Peyer's patch (tissue), 4 donors: ENCODE results near the gene FTO. TPM values are rescaled to one million over a fixed set of nuclear protein-coding genes. Genes with fewer than 3 reads are reported as not detected.

ENCODE experiments used
- DNase-seq, 3 donors: peaks; one replicate each; pipeline ENCODE4 v3.0.0-alpha.2; 2017 to 2019
- H3K27ac ChIP-seq, 4 donors: fragments of 200-600 bp; sonication (generic); one replicate each; pipeline ENCODE4 v1.5.1; 2016 to 2019
- H3K27me3 ChIP-seq, 2 donors: fragments of 200-600 bp; sonication (generic); one replicate each; pipeline ENCODE4 v1.5.1; 2019
- H3K36me3 ChIP-seq, 3 donors: fragments of 200-600 bp; sonication (generic); one replicate each; pipeline ENCODE4 v1.5.1; 2016 to 2019
- H3K4me1 ChIP-seq, 4 donors: fragments of 200-600 bp; sonication (generic); one replicate each; pipeline ENCODE4 v1.5.1; 2016 to 2019
- H3K4me3 ChIP-seq, 4 donors: fragments of 200-600 bp; sonication (generic); 1 replicate in 3 of 4; 2 replicates in 1 of 4; pipeline ENCODE4 v1.5.1; 2016 to 2019; ENCODE audit warnings: mild to moderate bottlenecking in 1 of 4
- H3K9me3 ChIP-seq, 4 donors: fragments of 200-600 bp; sonication (generic); one replicate each; pipeline ENCODE4 v1.5.1; 2016 to 2019; ENCODE audit warnings: mild to moderate bottlenecking in 1 of 4
- CTCF ChIP-seq, 6 experiments: fragments of 450-650 bp in 4 of 6; fragments of 200-600 bp in 2 of 6; sonication (generic) in 1 of 6; IDR thresholded peaks; one replicate each; pipeline ENCODE4 v1.5.1; 2017 to 2019; ENCODE audit warnings: antibody characterized with exemption in 6 of 6, mild to moderate bottlenecking in 3 of 6, moderate library complexity in 1 of 6
- POLR2A ChIP-seq, 2 donors: fragments of 450-650 bp; IDR thresholded peaks; one replicate each; pipeline ENCODE4 v1.5.1; 2017; ENCODE audit warnings: antibody characterized with exemption in 2 of 2, mild to moderate bottlenecking in 2 of 2, moderate library complexity in 2 of 2
- total RNA-seq, 4 donors: library from RNA; depleted of rRNA; stranded (reverse); fragments of >200 nt; gene quantifications; one replicate each; pipeline ENCODE4 v1.1.0, GENCODE V29; 2016

The FTO gene
- total RNA-seq, 4 donors from 2014 or later, result 37.0 to 95.7 (median 45.1) TPM

- H3K36me3 ChIP-seq, result no peaks in the 10 kb centered on the region
- peaks cover 0 to 37% (median 2%) of the 10 kb centered on the region in 4 donors for H3K4me1 ChIP-seq
- H3K27ac ChIP-seq, result no peak overlapping the region
- no peaks in the 10 kb centered on the region for H3K27me3 ChIP-seq
- no peak for TF ChIP-seq POLR2A (IDR thresholded peaks at IDR 0.05)
- TF ChIP-seq CTCF (IDR thresholded peaks at IDR 0.05), result no peak
- DNase-seq, result no peak
- no peak overlapping the region for H3K4me3 ChIP-seq
- H3K9me3 ChIP-seq, result no peaks in the 10 kb centered on the region
These were observed 54.1 kb downstream of the FTO start for GRCh38 chr16:53757971-53758609.

GRCh38 chr16:53761962-53762703 is 58.2 kb downstream of the FTO start:
- H3K36me3 ChIP-seq, result no peaks in the 10 kb centered on the region
- no peak overlapping the region for H3K4me3 ChIP-seq
- H3K27ac ChIP-seq, result no peak overlapping the region
- no peaks in the 10 kb centered on the region for H3K9me3 ChIP-seq
- peaks cover 0 to 23% (median 0%) of the 10 kb centered on the region in 4 donors for H3K4me1 ChIP-seq
- TF ChIP-seq POLR2A (IDR thresholded peaks at IDR 0.05), result no peak
- DNase-seq, result no peak
- no peaks in the 10 kb centered on the region for H3K27me3 ChIP-seq

DNA sequence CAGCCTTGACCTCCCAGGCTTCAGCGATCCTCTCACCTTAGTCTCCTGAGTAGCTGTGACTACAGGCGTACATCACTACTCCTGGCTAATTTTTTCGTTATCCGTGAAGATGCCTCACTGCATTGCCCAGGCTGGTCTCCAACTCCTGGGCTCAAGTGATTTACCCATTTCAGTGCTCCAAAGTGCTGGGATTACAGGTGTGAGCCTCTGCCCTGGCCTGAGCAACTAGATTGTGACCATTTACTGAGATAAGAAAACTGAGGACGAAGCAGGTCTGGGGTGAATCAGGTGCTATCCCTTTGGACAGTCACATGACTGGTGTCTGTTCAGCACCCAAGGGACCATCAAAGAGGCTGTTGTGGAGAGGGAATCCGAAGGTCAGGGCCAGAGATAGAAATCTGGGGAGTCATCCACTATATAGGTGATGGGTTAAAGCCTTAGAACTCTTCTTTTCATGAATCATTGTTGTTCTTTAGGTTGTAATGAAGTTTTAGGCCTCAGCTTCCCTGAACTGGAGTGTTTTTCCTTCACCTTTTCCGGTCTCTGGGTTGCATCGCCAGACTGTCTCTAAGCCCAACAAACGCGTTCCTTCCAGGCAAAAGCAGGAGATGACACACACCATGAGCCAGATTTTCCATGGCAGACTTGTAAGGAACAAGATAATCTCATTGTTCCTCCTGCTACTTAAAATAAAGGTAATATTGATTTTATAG is 62.5 kb downstream of the FTO start:
- no peaks in the 10 kb centered on the region for H3K27me3 ChIP-seq

DNA sequence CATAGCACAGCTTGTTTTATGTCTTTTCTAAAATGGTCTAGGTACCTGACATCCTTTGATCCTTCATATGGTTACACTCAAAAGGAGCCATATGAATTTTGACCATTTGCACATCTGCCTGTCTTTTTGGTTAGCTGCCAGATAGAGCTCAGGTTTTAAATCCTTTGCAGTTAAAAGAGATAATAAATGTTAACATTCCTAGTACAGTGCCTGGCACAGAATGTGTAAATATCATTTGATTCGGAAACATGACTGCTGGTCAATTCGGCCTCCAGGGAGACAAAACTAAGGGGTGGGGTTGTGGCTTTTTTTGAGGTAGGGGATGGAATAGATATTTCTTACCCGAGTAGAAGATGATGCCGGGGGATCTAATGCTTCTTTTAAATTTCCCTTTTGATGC is 64.2 kb downstream of the FTO start:
- peaks cover 0 to 17% (median 0%) of the 10 kb centered on the region in 4 donors for H3K4me1 ChIP-seq

More for the DNA sequence above, 62.5 kb downstream of the FTO start:
- TF ChIP-seq POLR2A (IDR thresholded peaks at IDR 0.05), result no peak
- no peak for TF ChIP-seq CTCF (IDR thresholded peaks at IDR 0.05)
- Histone ChIP-seq H3K27ac (peak overlapping the region in 1 of 4 donors; percentile 23), H3K4me3 (no peak overlapping the region), H3K36me3 (no peaks in the 10 kb centered on the region), H3K9me3 (no peaks in the 10 kb centered on the region), H3K4me1 (peaks cover 0 to 15% (median 0%) of the 10 kb centered on the region in 4 donors)
- peak in 1 of 3 donors; percentile 59 for DNase-seq

DNA sequence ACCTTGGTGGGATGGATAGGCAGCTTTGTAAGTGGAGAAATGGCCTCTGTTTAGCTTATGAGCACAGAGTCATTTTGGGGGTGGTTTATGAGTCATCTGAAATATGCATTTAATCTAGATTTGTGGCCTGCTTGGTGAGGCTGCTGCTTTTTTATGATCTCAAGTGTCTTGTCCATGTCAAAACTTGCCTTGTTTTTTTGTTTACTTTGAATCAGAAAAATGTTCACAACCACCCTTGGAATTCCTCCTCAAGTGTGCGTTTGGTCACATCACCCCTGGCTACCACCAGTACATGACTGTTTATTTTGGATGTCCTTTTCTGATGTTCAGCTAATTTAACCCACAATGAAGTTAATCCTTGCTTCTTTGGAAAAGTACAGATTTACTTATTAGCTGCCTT is 64.6 kb downstream of the FTO start:
- Histone ChIP-seq H3K27me3 (no peaks in the 10 kb centered on the region), H3K9me3 (no peaks in the 10 kb centered on the region), H3K27ac (no peak overlapping the region), H3K4me1 (peaks cover 0 to 21% (median 0%) of the 10 kb centered on the region in 4 donors), H3K36me3 (no peaks in the 10 kb centered on the region), H3K4me3 (no peak overlapping the region)
- no peak for DNase-seq
- TF ChIP-seq CTCF (IDR thresholded peaks at IDR 0.05) (no peak), POLR2A (IDR thresholded peaks at IDR 0.05) (no peak)

More for the DNA sequence above, 64.2 kb downstream of the FTO start:
- Histone ChIP-seq H3K27ac (no peak overlapping the region), H3K9me3 (no peaks in the 10 kb centered on the region), H3K36me3 (no peaks in the 10 kb centered on the region), H3K4me3 (no peak overlapping the region), H3K27me3 (no peaks in the 10 kb centered on the region)
- no peak for TF ChIP-seq CTCF (IDR thresholded peaks at IDR 0.05)
- TF ChIP-seq POLR2A (IDR thresholded peaks at IDR 0.05), result no peak
- DNase-seq, result no peak

DNA sequence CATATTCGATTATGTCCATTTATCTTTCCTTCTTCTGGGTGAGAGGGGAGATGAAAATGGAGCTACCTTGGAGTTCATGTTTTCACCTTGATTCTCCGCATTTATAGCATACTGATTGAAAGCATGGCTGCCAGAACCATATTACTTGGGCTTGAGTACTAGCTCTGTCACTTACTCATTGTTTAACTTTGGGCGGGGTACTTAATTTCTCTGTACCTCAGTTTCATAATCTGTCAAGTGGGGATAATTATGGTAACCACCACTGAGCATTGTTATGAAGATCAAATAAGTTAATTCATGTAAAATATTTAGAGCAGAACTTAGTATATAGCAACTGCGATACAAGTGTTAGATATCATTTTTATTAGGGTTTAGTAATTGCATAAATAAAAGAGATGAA is 65.2 kb downstream of the FTO start:
- no peaks in the 10 kb centered on the region for H3K9me3 ChIP-seq
- no peak overlapping the region for H3K27ac ChIP-seq
- no peaks in the 10 kb centered on the region for H3K27me3 ChIP-seq
- DNase-seq, result no peak
- no peak overlapping the region for H3K4me3 ChIP-seq
- no peaks in the 10 kb centered on the region for H3K36me3 ChIP-seq
- TF ChIP-seq CTCF (IDR thresholded peaks at IDR 0.05) (no peak), POLR2A (IDR thresholded peaks at IDR 0.05) (no peak)
- H3K4me1 ChIP-seq, result peaks cover 0 to 27% (median 0%) of the 10 kb centered on the region in 4 donors
